HG03108 (cell line): ENCODE measurements around the gene KRT75.
"Not testable (repeated sequence)": the region's sequence is repeated elsewhere in the genome, so short reads cannot be mapped to it uniquely, and the experiment has no call there.

Experiments
- ATAC-seq: cut with Tn5 transposase; IDR thresholded peaks from one replicate; pipeline ENCODE4 v1.9.1; 2021; ENCODE audit warnings: moderate library complexity; ENCODE audit not compliant: unreplicated experiment

The KRT75 gene

DNA sequence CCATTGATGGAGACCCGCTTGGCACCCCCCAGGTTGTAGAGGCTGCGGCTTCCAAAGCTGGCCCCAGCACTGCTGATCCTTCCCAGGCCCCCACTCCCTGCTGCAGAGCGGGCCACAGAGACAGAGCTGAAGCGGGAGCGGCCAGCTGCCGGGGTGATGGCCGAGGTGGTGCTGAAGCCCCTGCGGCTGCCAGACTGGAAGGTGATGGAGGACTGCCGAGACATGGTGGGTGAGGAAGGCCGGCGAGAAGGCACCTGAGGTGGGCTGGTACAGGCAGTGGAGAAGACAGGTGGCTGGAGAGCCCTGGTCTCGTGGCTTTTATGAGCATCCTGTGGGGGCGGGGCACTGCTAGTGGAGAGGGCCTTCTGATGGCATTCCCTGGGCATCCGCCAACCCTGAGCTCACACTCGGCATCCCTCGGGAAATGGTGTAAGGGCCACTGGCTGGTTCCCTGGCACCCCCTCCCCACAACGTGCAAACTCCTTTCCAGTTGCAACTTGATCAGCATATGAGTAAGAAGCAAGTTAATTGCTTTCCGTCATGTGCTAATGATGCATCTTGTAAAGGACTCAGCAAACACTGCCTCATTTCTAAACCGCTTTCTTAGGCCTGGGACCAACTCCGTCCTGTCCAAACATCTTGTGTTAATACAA is at the start of gene KRT75:
TSS of gene KRT75 (minus strand) at position 291 of the 653 bp plus-strand sequence. CDS start at position 224, 67 bp downstream.
- no peak for ATAC-seq

DNA sequence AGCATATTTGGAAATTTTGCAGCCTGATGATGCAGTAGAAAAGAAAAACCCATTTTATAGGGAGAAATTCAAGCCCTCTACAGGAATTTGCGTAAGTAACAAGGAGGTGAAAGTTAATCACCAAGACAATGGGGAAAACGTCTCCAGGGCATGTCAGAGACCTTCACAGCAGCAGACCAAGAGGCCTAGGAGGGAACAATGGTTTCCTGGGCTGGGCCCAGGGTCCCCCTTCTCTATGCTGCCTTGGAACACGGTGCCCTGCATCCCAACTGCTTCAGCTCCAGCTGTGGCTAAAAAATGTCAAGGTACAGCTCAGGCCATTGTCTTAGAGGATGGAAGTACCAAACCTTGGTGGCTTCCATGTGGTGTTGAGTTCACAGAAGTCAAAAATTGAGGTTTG is 45.9 kb upstream of the KRT75 start:
- no peak for ATAC-seq

DNA sequence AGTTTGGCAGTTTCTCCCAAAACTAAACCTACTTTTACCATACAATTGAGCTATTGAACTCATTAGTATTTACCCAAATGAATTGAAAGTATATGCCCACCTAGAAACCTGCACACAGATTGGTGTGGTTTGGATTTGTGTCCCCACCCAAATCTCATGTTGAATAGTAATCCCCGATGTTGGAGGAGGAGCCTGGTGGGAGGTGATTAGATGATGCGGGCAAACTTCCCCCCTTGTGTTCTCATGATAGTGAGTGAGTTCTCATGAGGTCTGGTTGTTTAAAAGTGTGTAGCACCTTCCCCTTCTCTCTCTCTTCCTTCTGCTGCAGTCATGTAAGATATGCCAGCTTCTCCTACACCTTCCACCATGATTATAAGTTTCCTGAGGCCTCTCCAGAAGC is 43.5 kb upstream of the KRT75 start:
- no peak for ATAC-seq

DNA sequence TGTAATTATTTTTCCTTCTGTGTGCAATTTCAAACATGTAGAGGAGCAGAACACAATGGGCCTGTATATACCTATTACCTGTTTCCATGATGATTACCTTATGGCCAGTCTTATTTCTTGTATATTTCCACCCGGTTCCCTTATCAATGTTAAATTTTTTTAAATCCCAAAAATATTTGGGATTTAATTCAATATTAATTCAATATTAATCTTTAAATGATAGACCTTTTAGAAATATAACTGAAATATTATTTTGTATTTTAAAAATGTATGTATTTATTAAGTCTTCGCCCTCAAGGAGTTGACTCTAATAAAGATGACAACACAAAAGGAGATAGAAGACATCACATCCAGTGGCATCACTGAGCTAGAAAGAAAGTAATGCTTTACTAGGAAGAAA is 40.0 kb upstream of the KRT75 start:
- ATAC-seq, result no peak

DNA sequence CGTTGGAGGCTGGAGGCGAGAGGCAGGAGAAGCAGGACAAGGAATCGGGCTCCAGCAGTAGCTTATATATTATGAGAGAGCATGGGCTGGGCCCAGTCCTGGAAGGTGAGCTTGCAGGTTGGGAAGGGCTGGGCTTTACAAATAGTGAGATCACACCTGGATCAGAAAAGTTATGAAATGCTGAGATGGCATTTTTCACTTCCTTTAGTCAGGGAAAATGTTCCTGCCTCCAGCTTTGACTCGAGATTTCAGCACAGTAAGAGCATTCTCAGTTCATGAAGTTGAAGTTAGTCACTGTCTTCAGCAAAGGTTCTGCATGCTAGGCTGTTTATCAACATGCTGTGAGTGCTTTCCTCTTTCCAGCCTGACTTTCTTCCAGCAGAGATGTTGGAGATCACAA is 39.6 kb upstream of the KRT75 start, which contains the start of gene KRT6C:
TSS of gene KRT6C (minus strand) at position 38 of the 400 bp plus-strand sequence. CDS start 68 bp downstream, outside the sequence.
- no peak for ATAC-seq

DNA sequence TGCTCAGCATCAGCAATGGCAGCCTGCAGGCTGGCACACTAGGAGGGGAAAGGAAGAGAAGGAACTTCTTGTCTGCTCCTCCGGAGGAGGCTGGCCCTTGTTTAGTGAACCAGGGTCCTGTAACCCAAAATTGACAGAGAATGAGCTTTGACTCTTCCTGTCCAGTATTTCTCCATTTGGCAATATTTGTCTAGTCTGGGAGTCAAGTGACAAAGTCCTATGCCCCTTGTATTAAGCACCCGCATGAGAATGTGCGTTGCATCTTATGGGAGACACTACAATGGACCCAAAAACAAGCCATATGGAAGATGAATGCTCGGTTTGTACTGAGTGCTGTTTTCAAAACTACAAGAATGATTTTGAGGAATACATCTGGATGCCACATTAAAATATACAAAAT is 35.7 kb upstream of the KRT75 start:
- no peak for ATAC-seq

DNA sequence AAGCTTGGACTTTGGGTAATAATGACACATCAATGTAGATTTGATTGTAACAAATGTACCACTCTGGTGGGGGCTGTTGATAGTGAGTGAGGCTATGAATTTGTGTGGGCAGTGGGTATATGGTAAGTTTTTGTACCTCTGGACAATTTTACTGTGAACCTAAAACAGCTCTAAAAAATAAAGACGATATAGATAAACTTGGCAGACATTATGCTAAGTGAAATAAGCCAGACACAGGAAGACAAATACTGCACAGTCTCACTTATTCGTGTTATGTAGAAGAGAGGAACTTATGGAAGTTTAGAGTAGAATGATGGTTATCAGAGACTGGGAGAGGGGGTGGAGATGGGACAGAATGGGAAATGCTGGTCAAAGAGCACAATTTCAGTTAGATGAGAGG is 30.7 kb upstream of the KRT75 start:
- no peak for ATAC-seq

DNA sequence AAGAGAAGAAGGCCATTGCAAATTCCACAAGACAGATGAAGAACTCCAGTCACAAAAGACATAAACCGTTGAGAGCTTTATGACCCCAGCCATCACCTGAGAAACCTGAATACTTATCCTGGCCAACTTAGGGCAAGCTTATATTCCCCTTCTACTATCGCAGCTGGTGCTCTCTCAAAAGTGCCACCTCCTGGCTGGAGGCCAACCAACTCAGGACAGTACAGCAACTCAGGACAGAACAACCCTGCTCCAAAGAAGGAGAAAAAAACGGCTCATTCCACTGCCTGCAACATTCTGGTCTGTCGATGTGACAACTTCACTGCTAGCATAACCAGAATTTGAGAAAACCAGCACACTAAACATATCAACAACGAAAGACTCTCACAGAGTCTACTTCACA is 27.5 kb upstream of the KRT75 start:
- no peak for ATAC-seq

DNA sequence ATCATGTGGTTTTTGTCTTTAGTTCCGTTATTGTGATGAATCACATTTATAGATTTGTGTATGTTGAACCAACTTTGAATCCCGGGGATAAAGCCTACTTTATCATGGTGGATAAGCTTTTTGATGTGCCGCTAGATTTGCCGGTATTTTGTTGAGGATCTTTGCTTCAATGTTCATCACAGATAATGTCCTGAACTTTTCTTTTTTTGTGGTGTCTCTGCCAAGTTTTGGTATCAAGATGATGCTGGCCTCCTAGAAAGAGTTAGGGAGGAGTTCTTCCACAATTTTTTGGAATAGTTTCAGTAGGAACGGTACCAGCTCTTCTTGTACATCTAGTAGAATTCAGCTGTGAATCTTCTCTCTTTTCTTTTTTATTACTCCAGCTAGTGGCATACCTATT is 24.7 kb upstream of the KRT75 start:
- ATAC-seq, result no peak

DNA sequence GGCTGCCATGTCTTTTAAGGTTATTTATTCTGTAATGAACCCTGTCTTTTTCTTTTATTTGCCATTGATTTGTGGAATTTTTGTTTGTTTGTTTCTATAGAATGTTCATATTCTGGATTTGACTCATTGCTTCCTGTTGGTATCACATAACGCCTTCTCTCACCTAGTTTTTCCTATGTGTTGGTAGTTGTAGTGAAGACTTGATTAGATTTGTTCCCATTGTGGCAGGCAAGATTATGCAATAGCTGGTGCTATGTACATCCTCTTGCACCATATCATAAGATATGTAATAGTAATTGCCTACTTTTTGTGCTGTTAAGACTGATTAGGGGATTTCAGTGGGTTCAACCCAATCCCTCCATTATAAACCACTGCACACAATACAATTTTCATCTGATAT is 21.6 kb upstream of the KRT75 start:
- no peak for ATAC-seq

DNA sequence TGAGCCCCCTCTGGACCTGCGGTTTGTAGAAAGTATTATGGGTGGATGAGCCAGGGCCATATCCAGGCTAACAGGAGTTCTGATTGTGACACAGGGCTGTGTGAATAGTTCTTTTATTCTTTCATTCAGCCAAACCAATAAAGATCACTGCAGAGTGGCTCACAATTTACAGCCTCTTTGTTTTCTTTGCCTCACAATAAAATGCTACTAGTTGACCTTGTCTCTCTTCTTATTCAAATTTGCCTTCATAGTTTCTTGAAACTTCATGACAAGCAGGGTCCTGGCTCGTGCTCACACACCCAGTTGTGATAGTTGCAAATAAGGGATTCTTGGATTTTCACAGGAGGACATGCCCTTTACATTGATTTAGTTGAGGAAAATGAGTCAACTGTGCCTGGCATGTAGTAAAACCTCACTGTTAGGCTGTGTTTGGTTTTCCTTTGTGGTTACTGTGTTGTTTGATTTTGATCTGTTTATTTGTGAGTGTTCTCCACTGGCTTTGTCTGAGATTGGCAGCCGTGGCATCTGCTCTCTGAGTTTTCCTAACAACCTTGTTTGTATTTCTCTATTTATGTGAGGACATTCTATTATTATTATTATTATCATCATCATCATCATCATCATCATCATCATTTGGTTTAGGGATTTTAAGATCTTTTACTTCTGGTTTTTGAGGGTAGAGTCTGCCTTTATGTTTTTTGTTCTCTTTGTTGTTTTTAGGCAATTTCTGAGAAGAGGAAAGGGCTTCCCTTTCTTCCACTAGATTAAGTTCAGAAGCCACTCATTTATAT is 20.4 kb upstream of the KRT75 start:
- no peak for ATAC-seq

DNA sequence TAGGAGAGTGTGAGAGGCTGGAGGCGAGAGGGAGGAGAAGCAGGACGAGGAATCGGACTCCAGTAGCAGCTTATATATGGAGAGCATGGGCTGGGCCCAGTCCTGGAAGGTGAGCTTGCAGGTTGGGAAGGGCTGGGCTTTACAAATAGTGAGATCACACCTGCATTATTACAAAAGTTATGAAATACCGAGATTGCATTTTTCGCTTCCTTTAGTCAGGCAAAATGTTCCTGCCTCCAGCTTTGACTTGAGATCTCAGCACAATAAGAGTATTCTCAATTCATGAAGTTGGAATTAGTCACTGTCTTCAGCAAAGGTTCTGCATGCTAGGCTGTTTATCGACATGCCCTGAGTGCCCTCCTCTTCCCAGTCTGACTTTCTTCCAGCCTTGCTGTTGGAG is 17.9 kb upstream of the KRT75 start, which contains the start of gene KRT6B:
TSS of gene KRT6B (minus strand) at position 46 of the 400 bp plus-strand sequence. CDS start 68 bp downstream, outside the sequence.
- no peak for ATAC-seq

DNA sequence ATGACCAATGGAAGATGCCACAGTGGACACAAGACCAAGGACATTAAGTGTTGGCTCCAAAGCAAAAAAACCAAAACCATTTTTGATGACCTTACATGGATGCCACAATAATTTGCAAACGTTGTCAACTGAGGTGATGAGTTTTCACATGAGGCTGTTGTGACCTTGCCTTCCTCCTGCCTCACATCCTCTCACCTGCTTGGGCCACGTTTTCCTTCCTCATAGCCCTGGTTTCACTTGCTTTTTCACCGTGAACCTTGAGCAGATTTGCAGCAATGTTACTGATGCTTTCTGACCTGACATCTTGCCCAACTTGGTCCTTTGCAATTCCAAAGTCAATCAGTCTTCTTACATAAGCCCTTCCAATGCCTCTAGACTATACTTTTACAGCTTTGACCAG is 14.1 kb upstream of the KRT75 start:
- no peak for ATAC-seq

DNA sequence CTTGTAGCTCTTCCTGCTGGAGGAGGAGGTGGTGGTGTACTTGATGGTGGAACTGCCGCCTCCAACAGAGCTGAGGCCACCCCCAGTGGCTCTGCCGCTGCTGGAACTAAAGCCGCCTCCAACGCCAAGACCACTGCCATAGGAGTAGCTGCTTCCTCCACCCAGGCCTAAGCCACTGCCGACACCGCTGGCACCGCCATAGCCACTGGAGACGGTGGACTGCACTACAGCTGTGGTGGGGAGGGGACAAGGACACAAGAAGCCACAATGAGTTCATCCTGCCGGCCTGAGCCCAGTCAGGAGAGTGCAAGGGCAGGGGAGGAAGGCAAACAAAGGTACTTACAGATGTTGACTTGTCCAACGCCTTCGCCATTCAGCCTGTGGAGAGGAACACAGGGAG is 13.0 kb upstream of the KRT75 start:
- not testable (repeated sequence) for ATAC-seq

DNA sequence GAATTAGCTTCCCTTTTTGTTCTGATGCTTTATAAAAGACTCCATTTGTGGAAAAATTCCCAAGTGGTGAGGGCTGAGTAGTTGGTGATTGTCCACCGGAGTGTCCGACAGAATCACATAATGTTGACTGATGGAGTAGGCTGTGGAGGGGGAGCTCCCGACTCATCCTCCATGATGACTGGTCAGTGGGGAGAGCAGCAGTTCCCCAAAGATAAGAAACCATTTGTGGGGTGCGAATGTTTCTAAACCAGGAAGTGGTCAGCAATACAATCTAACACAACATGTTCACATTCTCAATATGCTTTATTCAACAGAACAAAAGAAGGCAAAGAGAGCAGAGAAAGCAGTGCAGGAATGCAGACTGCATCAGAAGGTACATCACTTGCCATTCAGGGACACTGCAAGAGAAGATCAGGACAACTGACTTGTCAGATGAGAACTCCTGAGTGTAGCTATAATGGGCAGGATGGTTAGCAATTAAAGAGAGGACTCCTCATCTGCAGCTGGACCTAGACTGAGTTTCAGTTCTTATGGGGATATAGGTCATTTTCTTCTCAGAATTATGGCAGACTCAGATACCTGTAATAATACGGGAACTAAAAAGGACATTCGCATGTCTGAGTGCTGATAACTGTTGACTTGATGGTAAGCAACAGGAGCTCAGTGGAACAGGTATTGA is 12.3 kb upstream of the KRT75 start:
- ATAC-seq, result no peak

DNA sequence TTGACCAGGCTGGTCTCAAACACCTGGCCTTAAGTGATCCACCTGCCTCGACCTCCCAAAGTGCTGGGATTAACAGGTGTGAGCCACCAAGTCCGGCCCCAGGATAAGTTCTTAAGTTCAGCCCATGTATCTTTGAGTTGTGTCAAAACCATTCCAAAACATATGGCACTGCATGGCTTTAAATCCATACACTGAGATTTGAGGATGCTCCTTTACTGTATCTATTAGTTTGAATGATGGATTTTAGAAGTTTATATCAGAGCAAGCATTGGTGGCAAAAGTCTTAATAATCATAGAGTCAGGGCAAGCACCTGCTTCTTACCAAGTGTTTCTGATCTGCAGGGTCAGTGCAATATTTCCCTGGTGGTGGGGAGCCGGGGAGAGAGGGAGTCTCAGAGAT is 11.7 kb upstream of the KRT75 start:
- no peak for ATAC-seq

DNA sequence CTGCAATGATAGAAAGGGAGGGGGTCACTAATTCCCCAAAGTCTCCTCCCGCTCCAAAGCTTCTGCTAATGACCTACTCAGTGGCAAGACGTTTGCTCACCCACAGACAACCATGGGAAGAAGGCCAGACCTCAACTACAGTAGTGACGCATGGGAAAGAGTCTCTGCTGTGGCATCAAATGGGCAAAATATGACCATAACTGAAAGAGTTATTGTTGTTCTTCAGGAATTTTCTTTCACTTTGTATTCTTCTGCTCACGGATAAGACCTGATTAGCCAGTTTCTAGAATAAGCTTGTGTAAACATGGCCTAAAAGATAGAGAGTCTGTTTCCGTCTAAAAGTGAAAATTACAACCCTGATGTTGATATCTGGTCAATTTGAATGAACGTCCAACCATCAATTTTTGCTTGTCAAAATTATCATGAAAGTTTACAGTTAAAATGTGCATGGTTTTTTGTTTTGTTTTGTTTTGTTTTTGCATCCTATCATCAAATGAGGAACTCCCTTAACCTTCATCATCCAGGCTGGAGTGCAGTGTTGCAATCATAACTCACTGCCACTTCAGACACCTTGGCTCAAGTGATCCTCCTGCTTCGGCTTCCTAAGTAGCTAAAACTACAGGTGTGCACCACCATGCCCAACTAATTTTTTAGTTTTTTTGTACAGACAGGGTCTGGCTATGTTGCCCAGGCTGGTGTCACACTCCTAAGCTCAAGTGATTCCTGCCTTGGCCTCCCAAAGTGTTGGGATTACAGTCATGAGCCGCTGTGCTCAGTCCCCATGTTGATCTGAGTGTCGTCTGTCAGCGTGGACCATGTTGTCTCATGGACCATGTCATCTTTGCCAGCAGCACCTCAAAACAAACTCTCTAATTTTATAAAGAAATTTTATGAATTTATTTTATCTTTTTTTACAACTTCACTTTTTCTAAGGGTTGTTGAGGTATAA is 10.8 kb upstream of the KRT75 start:
- no peak for ATAC-seq

DNA sequence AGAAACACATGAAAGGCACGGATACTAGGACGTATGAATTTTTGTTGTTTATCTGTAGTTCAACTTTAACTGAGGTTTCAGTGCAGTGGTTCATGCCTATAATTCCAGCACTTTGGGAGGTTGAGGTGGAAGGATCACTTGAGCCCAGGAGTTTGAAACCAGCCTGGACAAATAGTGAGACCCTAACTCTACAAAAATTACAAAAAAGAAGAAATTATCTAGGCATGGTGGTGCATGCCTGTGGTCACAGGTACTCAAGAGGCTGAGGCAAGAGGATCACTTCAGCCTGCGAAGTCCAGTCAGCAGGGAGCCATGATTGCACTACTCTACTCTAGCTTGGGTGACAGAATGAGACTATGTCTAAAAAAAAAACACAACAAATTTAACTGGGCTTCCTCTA is 9.8 kb upstream of the KRT75 start:
- no peak for ATAC-seq

DNA sequence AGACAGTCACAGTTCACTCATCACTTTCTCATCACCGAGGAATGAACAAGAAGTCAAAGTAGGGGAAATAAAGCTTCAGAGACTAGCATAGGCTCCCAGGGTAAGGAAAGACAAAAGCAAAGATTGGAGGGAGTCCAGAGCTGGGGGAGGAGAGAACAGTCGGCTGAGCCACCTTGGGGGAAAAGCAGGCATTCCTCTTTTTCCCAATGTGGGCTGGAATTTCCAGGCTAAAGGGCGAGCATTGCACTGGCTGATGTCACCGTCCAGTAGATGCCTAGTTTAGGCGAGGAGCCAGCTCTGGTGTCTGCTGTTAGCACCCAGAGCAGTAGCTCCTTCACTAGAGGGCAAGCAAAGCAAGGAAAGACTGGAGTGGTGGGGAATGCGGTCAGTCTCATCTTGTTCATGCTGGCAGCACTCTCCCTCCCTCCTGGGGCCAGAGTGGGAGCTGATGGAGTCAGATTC is 8.5 kb upstream of the KRT75 start:
- no peak for ATAC-seq

DNA sequence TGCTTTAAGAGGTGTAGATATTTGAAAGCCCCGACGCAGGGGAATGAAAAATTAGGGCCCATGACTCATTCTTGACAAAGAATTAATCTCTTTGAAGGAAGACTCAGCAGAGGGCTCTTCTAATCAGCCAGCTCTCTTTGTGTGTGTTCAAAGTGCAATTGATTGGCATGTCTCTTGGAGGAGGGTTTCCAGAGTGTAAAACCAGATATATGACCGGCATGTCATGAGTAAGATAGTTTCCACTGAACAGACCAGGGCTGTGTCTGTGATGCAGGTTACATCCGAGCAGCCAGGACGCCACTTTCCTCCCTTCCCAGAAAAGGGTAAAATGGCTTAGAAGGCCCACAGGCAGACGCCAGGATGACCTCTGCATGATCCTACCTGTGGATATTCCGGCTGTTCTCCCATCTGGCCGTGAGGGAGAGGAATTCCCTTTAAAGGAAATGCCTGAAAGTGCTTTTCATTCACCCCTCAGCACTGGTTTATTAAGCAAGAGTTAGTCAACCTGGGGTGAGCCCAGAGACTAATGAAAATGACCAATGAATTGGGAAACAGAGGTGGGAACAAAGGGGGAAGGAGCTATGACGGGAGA is 7.2 kb upstream of the KRT75 start:
- no peak for ATAC-seq
